OCI-LY7 (cell line): ENCODE data around the gene FOXP1. TPM values are rescaled to one million over a fixed set of nuclear protein-coding genes. Genes with fewer than 3 reads are reported as not detected.

ENCODE experiments used
- BruUV-seq: library from RNA; stranded (reverse); fragments of 400-500 nt; replicated peaks from 2 replicates; lab custom pipeline; 2021; lab: Mats Ljungman, UMichigan
- CTCF ChIA-PET: fragments of 300-600 bp; sonication (Branson Sonifier 250); formaldehyde crosslinking; loops from one replicate; lab custom pipeline; 2022; ENCODE audit warnings: antibody characterized with exemption; ENCODE audit not compliant: unreplicated experiment; lab: Charles Lee
- POLR2A ChIA-PET: fragments of 300-600 bp; sonication (Branson Sonifier 250); formaldehyde crosslinking; loops from one replicate; lab custom pipeline; 2022; ENCODE audit warnings: antibody characterized with exemption; lab: Charles Lee
- DNase-seq: peaks from one replicate; pipeline ENCODE4 v3.0.0-alpha.2; 2015; ENCODE audit warnings: low spot score
- H2AFZ ChIP-seq: fragments of 200-600 bp; sonication (generic), shearing (Covaris generic); 2 replicates; pipeline ENCODE4 v1.6.1; 2014; ENCODE audit warnings: mild to moderate bottlenecking, antibody characterized with exemption, low read length, moderate library complexity
- H3K27ac ChIP-seq: fragments of 200-600 bp; sonication (generic); 2 replicates; pipeline ENCODE4 v1.5.1; 2014; ENCODE audit warnings: mixed run types, low read depth, mild to moderate bottlenecking, moderate library complexity, low read length, inconsistent platforms; ENCODE audit not compliant: poor library complexity, severe bottlenecking
- H3K36me3 ChIP-seq: fragments of 200-600 bp; sonication (generic); 2 replicates; pipeline ENCODE4 v1.6.1; 2014; ENCODE audit warnings: mild to moderate bottlenecking, antibody characterized with exemption, low read length, moderate library complexity, mixed read lengths; ENCODE audit not compliant: insufficient read depth
- H3K4me1 ChIP-seq: fragments of 200-600 bp; sonication (generic); 2 replicates; pipeline ENCODE4 v1.5.1; 2014; ENCODE audit warnings: mild to moderate bottlenecking, low read length; ENCODE audit not compliant: insufficient read depth, poor library complexity, severe bottlenecking
- H3K4me2 ChIP-seq: fragments of 200-600 bp; sonication (generic); 2 replicates; pipeline ENCODE4 v1.6.1; 2014; ENCODE audit warnings: mild to moderate bottlenecking, low read length
- H3K4me3 ChIP-seq: fragments of 200-600 bp; sonication (generic); 2 replicates; pipeline ENCODE4 v1.5.1; 2014; ENCODE audit warnings: mild to moderate bottlenecking, low read depth, low read length; ENCODE audit not compliant: poor library complexity, severe bottlenecking
- H3K79me2 ChIP-seq: fragments of 200-600 bp; sonication (generic); 2 replicates; pipeline ENCODE4 v1.6.1; 2016; ENCODE audit warnings: low read depth, mild to moderate bottlenecking, low read length, moderate library complexity, mixed read lengths; ENCODE audit not compliant: insufficient read depth
- H3K9me2 ChIP-seq: fragments of 200-600 bp; sonication (generic); 2 replicates; pipeline ENCODE4 v1.6.1; 2016; ENCODE audit warnings: mild to moderate bottlenecking, low read length, mixed read lengths; ENCODE audit not compliant: insufficient read depth
- H3K9me3 ChIP-seq: fragments of 200-600 bp; sonication (generic); 2 replicates; pipeline ENCODE4 v1.6.1; 2014; ENCODE audit warnings: mild to moderate bottlenecking, mixed run types, low read length, mixed read lengths
- H4K20me1 ChIP-seq: fragments of 200-600 bp; sonication (generic); 2 replicates; pipeline ENCODE4 v1.6.1; 2014; ENCODE audit warnings: mild to moderate bottlenecking, antibody characterized with exemption, low read length, moderate library complexity, mixed read lengths; ENCODE audit not compliant: insufficient read depth
- CTCF ChIP-seq: fragments of 200-600 bp; sonication (generic); conservative IDR thresholded peaks from 2 replicates; pipeline ENCODE4 v1.5.1; 2014; ENCODE audit warnings: mild to moderate bottlenecking, antibody characterized with exemption, low read length, moderate library complexity, mixed read lengths
- EZH2phosphoT487 ChIP-seq: fragments of 200-600 bp; sonication (generic); IDR thresholded peaks from 2 replicates; pipeline ENCODE4 v1.6.1; 2018; ENCODE audit warnings: low read depth, borderline replicate concordance, mild to moderate bottlenecking, mixed run types, antibody characterized with exemption, low read length, moderate library complexity, mixed read lengths
- intact Hi-C: fragments of 100-400 bp; cut with micrococcal nuclease; formaldehyde crosslinking; loops from one replicate; pipeline ENCODE4 v1.10.0; 2022; ENCODE audit not compliant: unreplicated experiment
- total RNA-seq, 2 experiments: library from RNA; depleted of rRNA in 1 of 2; stranded (reverse); fragments of >200 nt in 1 of 2; shearing (Covaris generic) in 1 of 2; gene quantifications; 2 replicates each; pipeline ENCODE4 v1.2.3, GENCODE V29; 2014 to 2022

FOXP1 gene
- total RNA-seq, 2 experiments from 2014 or later: 87.3 to 151 TPM

- Histone ChIP-seq H3K36me3 (peaks cover 95% of the 10 kb centered on the region), H2AFZ (no peak overlapping the region), H4K20me1 (no peaks in the 10 kb centered on the region), H3K79me2 (no peaks in the 10 kb centered on the region; the same call in 1 of the 2 replicates), H3K27ac (no peak overlapping the region), H3K4me3 (no peak overlapping the region), H3K4me2 (no peak overlapping the region), H3K9me2 (no peaks in the 10 kb centered on the region), H3K9me3 (no peaks in the 10 kb centered on the region), H3K4me1 (peaks cover 18% of the 10 kb centered on the region)
- DNase-seq: no peak
- no peak for TF ChIP-seq CTCF
- no peak for TF ChIP-seq EZH2phosphoT487
- CTCF ChIA-PET: no interaction called here
- POLR2A ChIA-PET: no interaction called here
- intact Hi-C loops: no loop called here
- BruUV-seq: no TSS peak
Observed at GRCh38 chr3:71047616-71048531, 535.7 kb downstream of the FOXP1 start.

GRCh38 chr3:71046791-71047190, 536.7 kb downstream of the FOXP1 start:
- TF ChIP-seq CTCF (no peak), EZH2phosphoT487 (no peak)
- Histone ChIP-seq H3K9me2 (no peaks in the 10 kb centered on the region), H4K20me1 (no peaks in the 10 kb centered on the region), H3K79me2 (no peaks in the 10 kb centered on the region; the same call in 1 of the 2 replicates), H3K9me3 (no peaks in the 10 kb centered on the region), H2AFZ (no peak overlapping the region), H3K4me1 (peaks cover 18% of the 10 kb centered on the region), H3K4me2 (no peak overlapping the region), H3K36me3 (peaks cover 92% of the 10 kb centered on the region), H3K4me3 (no peak overlapping the region), H3K27ac (no peak overlapping the region)
- CTCF ChIA-PET: no interaction called here
- no peak for DNase-seq
- no TSS peak for BruUV-seq
- intact Hi-C loops: no loop called here
- POLR2A ChIA-PET: interaction anchor here (0.7 kb wide), 1 partner anchor 13 kb away, joined by 6 read pairs; no protein-coding TSS in a partner anchor

GRCh38 chr3:71045917-71046282, 537.6 kb downstream of the FOXP1 start:
- no peak overlapping the region for H2AFZ ChIP-seq
- intact Hi-C loops: no loop called here
- peaks cover 90% of the 10 kb centered on the region for H3K36me3 ChIP-seq
- H3K9me2 ChIP-seq: no peaks in the 10 kb centered on the region
- DNase-seq: no peak
- H3K4me1 ChIP-seq: peaks cover 14% of the 10 kb centered on the region
- no peak overlapping the region for H3K27ac ChIP-seq
- H3K9me3 ChIP-seq: no peaks in the 10 kb centered on the region
- H3K4me2 ChIP-seq: no peak overlapping the region
- ChIA-PET POLR2A (no interaction called here), CTCF (no interaction called here)
- BruUV-seq: no TSS peak
- H3K79me2 ChIP-seq: no peaks in the 10 kb centered on the region; the same call in 1 of the 2 replicates
- no peak for TF ChIP-seq EZH2phosphoT487
- no peak for TF ChIP-seq CTCF
- no peaks in the 10 kb centered on the region for H4K20me1 ChIP-seq
- no peak overlapping the region for H3K4me3 ChIP-seq
